ENCODE measurements around the gene PEMT.

GRCh38 chr17:17590141-17590751 lies 1.3 kb downstream of the PEMT start:
- TF ChIP-seq CTCF (IDR thresholded peaks at IDR 0.05) (no peak), EZH2 (IDR thresholded peaks at IDR 0.05; ENCODE audit: borderline replicate concordance, insufficient read depth, low read depth, low read length, poor library complexity, severe bottlenecking) (no peak)
